ENCODE measurements around the gene VSTM1.
"Not testable (repeated sequence)": the region's sequence is repeated elsewhere in the genome, so short reads cannot be mapped to it uniquely, and the experiment has no call there.

VSTM1 gene

GRCh38 chr19:54063350-54064116 is at the start of gene VSTM1:
TSS of gene VSTM1 (minus strand) at chr19:54063897. CDS start at chr19:54063777, 120 bp downstream.
- no peak for DNase-seq (ENCODE audit: low read depth)

- DNase-seq (ENCODE audit: low read depth): no peak
These were observed 46.0 kb upstream of the VSTM1 start for GRCh38 chr19:54109651-54110050.

- no peak for DNase-seq (ENCODE audit: low read depth)
These were observed 44.8 kb upstream of the VSTM1 start for GRCh38 chr19:54108496-54108895.

GRCh38 chr19:54107876-54108490 is 44.3 kb upstream of the VSTM1 start:
- no peak for DNase-seq (ENCODE audit: low read depth)

GRCh38 chr19:54106716-54107115 is 43.0 kb upstream of the VSTM1 start:
- no peak for DNase-seq (ENCODE audit: low read depth)

- DNase-seq (ENCODE audit: low read depth): no peak
These were observed 42.1 kb upstream of the VSTM1 start for GRCh38 chr19:54105796-54106195.

GRCh38 chr19:54104998-54105715 is 41.5 kb upstream of the VSTM1 start:
- no peak for DNase-seq (ENCODE audit: low read depth)

- DNase-seq (ENCODE audit: low read depth): peak; percentile 97
These were observed 38.9 kb upstream of the VSTM1 start, which contains the start of gene NDUFA3 for GRCh38 chr19:54102421-54103169. TSS of gene NDUFA3 (plus strand) at chr19:54102855. CDS start at chr19:54102879, 24 bp downstream.

GRCh38 chr19:54100561-54100960 is 36.9 kb upstream of the VSTM1 start, which contains the start of gene OSCAR:
TSS of gene OSCAR (minus strand) at chr19:54100803. CDS start at chr19:54100792, 11 bp downstream.
- no peak for DNase-seq (ENCODE audit: low read depth)

GRCh38 chr19:54099903-54100255 is 36.2 kb upstream of the VSTM1 start:
- DNase-seq (ENCODE audit: low read depth): not testable (repeated sequence)

- DNase-seq (ENCODE audit: low read depth): no peak
These were observed 35.6 kb upstream of the VSTM1 start for GRCh38 chr19:54099190-54099902.

GRCh38 chr19:54096617-54097106 is 33.0 kb upstream of the VSTM1 start:
- no peak for DNase-seq (ENCODE audit: low read depth)

- peak; percentile 37 for DNase-seq (ENCODE audit: low read depth)
These were observed 32.3 kb upstream of the VSTM1 start for GRCh38 chr19:54095859-54096616.

GRCh38 chr19:54095136-54095858 is 31.6 kb upstream of the VSTM1 start:
- no peak for DNase-seq (ENCODE audit: low read depth)

- no peak for DNase-seq (ENCODE audit: low read depth)
These were observed 30.8 kb upstream of the VSTM1 start for GRCh38 chr19:54094426-54095000.

- DNase-seq (ENCODE audit: low read depth): no peak
These were observed 20.7 kb upstream of the VSTM1 start for GRCh38 chr19:54084410-54084809.

- DNase-seq (ENCODE audit: low read depth): no peak
These were observed 17.3 kb upstream of the VSTM1 start, which contains the start of gene TARM1 for GRCh38 chr19:54081032-54081431. TSS of gene TARM1 (minus strand) at chr19:54081365. CDS start at chr19:54081340, 25 bp downstream.

GRCh38 chr19:54077334-54077733 is 13.6 kb upstream of the VSTM1 start:
- DNase-seq (ENCODE audit: low read depth): no peak

- DNase-seq (ENCODE audit: low read depth): no peak
These were observed 11.2 kb upstream of the VSTM1 start for GRCh38 chr19:54074851-54075250.
